SJSA1 (cell line): ENCODE results near the gene LRRC73. TPM values are rescaled to one million over a fixed set of nuclear protein-coding genes. Genes with fewer than 3 reads are reported as not detected.
"Not testable (repeated sequence)": the region's sequence is repeated elsewhere in the genome, so short reads cannot be mapped to it uniquely, and the experiment has no call there.

Experiments used
- DNase-seq, 2 experiments: peaks; one replicate each; pipeline ENCODE4 v3.0.0-alpha.2; 2015 to 2020; ENCODE audit warnings: low spot score in 2 of 2, low read depth in 1 of 2
- H3K27ac ChIP-seq: fragments of 250-450 bp; sonication (Bioruptor Pico); 2 replicates; pipeline ENCODE4 v1.5.1; 2020; ENCODE audit warnings: mild to moderate bottlenecking, moderate library complexity
- H3K27me3 ChIP-seq: fragments of 250-450 bp; sonication (Bioruptor Pico); replicated peaks from 2 replicates; pipeline ENCODE4 v1.5.1; 2020; ENCODE audit warnings: mild to moderate bottlenecking, moderate library complexity
- H3K36me3 ChIP-seq: fragments of 250-450 bp; sonication (Bioruptor Pico); 2 replicates; pipeline ENCODE4 v1.5.1; 2020; ENCODE audit warnings: mild to moderate bottlenecking
- H3K4me1 ChIP-seq: fragments of 250-450 bp; sonication (Bioruptor Pico); replicated peaks from 2 replicates; pipeline ENCODE4 v1.6.1; 2021; ENCODE audit warnings: mild to moderate bottlenecking
- H3K4me3 ChIP-seq: fragments of 250-450 bp; sonication (Bioruptor Pico); 2 replicates; pipeline ENCODE4 v1.5.1; 2020; ENCODE audit warnings: mild to moderate bottlenecking
- H3K9me3 ChIP-seq: fragments of 250-450 bp; sonication (Bioruptor Pico); replicated peaks from 2 replicates; pipeline ENCODE4 v1.5.1; 2020; ENCODE audit warnings: mild to moderate bottlenecking
- total RNA-seq: library from RNA; depleted of rRNA; stranded (reverse); fragments of >200 nt; shearing (Covaris generic); gene quantifications from 2 replicates; pipeline ENCODE4 v1.2.3, GENCODE V29; 2014

LRRC73 gene
- total RNA-seq, 1 experiment from 2014 or later, result not detected

DNA sequence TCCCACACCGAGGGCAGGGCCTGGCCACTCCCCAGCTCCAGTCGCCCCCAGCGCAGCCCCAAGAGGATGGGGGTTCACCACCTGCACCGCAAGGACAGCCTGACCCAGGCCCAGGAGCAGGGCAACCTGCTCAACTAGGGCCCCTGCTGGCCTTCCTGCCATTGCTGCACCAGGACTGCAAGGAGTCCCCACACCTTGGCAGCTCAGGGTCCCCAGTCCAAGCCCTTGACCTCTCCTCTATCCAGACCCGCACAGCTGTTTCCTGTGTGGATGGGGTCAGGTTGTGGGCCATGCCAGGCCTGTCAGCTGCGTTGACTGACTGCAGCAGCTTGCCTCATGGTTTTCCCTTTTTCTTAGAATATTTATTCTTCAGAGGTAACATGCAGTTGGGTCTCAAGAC is 4.4 kb downstream of the LRRC73 start:
- H3K9me3 ChIP-seq, result peaks cover 4% of the 10 kb centered on the region; the same call in 1 of the 2 replicates
- no peak overlapping the region for H3K4me3 ChIP-seq
- H3K27ac ChIP-seq, result no peak overlapping the region
- peaks cover 36% of the 10 kb centered on the region for H3K36me3 ChIP-seq
- H3K4me1 ChIP-seq, result peaks cover 13% of the 10 kb centered on the region
- H3K27me3 ChIP-seq, result peaks cover 6% of the 10 kb centered on the region
- DNase-seq, result no peak

DNA sequence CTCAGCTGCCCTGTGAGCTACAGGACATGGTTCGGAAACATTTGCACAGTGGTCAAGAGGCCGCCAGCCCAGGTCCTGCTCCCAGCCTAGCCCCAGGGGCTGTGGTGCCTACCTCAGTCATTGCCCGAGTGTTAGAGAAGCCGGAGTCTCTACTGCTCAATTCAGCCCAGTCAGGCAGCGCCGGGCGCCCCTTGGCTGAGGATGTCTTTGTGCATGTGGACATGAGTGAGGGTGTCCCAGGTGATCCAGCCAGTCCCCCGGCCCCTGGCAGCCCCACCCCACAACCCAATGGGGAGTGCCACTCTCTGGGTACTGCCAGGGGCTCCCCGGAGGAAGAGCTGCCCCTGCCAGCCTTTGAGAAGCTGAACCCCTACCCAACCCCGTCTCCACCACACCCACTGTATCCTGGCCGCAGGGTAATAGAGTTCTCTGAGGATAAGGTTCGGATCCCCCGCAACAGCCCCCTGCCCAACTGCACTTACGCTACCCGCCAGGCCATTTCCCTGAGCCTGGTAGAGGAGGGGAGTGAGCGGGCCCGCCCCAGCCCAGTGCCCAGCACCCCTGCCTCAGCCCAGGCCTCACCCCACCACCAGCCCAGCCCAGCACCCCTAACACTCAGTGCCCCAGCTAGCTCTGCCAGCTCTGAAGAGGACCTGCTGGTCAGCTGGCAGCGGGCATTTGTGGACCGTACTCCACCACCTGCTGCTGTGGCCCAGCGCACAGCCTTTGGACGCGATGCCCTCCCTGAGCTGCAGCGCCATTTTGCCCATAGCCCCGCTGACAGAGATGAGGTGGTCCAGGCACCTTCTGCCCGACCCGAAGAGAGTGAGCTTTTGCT is 5.2 kb downstream of the LRRC73 start:
- Histone ChIP-seq H3K9me3 (peaks cover under 1% of the 10 kb centered on the region; the same call in 1 of the 2 replicates), H3K27ac (no peak overlapping the region), H3K27me3 (peaks cover 6% of the 10 kb centered on the region), H3K4me3 (no peak overlapping the region), H3K4me1 (peaks cover 7% of the 10 kb centered on the region), H3K36me3 (peaks cover 35% of the 10 kb centered on the region)
- no peak for DNase-seq

DNA sequence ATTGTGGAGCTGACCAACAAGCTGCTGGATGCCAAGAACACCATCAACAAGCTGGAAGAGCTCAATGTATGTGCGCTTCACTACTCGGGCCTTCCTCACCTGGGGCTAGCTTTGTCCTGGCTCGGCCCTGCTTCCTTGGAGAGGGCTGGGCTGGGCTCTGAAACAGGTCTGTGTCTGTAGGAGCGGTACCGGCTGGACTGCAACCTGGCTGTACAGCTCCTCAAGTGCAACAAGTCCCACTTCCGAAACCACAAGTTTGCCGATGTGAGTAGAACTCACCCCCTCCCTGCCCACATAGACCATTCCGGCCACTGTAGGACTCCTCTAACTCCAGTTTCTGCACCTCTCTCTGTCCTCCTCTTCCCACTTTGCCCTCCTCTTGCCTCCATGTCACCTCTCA is 6.7 kb downstream of the LRRC73 start:
- H3K27ac ChIP-seq, result no peak overlapping the region
- H3K4me3 ChIP-seq, result no peak overlapping the region
- peaks cover 50% of the 10 kb centered on the region for H3K36me3 ChIP-seq
- no peaks in the 10 kb centered on the region for H3K4me1 ChIP-seq
- DNase-seq, result no peak
- H3K27me3 ChIP-seq, result no peaks in the 10 kb centered on the region; the same call in 1 of the 2 replicates
- no peaks in the 10 kb centered on the region for H3K9me3 ChIP-seq

DNA sequence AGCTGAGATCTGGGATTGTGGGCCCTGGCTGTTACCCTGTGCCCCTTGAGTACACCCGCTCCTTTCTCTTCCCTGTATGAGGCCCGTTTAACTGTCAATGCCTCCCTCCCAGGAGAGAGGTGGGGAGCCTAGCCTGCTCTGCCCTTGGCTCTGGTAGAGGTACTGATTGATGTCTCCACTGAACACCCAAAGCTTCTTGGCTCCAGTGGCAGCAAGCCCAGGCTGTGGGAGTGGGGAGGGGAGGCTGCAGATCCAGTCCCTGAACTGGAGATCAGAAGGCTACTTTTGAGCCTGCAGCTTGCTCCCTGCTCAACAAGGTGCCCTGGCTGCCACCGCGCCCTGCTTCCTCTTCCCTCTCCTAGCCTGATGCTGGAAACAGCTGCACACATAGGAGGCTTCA is 7.5 kb downstream of the LRRC73 start:
- Histone ChIP-seq H3K4me1 (no peaks in the 10 kb centered on the region), H3K4me3 (no peak overlapping the region), H3K9me3 (no peaks in the 10 kb centered on the region), H3K36me3 (peaks cover 58% of the 10 kb centered on the region), H3K27ac (no peak overlapping the region), H3K27me3 (no peaks in the 10 kb centered on the region; the same call in 1 of the 2 replicates)
- DNase-seq, result no peak

DNA sequence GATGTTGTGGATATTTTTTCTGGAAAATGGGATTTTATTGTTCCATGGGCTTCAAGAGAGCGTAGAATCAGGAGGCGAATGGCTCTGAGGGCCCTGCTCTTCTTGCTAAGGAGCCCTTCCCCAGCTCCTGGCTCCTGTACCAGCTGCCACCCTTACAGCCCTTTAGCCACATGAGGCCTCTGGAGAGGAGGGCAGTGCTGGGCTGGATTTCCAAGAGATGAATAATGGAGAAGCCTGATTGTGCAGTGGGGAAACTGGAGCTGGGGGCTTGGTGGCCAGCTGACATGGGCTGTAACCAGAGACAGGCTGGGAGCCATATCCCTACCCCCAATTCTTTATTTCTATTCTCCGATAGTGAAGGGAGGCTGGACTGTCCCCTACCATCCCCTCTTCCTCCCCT is 9.2 kb downstream of the LRRC73 start:
- peaks cover 5% of the 10 kb centered on the region; the same call in 1 of the 2 replicates for H3K4me1 ChIP-seq
- H3K36me3 ChIP-seq, result peaks cover 60% of the 10 kb centered on the region
- H3K4me3 ChIP-seq, result no peak overlapping the region
- H3K27me3 ChIP-seq, result no peaks in the 10 kb centered on the region
- H3K27ac ChIP-seq, result no peak overlapping the region
- H3K9me3 ChIP-seq, result no peaks in the 10 kb centered on the region
- no peak for DNase-seq

DNA sequence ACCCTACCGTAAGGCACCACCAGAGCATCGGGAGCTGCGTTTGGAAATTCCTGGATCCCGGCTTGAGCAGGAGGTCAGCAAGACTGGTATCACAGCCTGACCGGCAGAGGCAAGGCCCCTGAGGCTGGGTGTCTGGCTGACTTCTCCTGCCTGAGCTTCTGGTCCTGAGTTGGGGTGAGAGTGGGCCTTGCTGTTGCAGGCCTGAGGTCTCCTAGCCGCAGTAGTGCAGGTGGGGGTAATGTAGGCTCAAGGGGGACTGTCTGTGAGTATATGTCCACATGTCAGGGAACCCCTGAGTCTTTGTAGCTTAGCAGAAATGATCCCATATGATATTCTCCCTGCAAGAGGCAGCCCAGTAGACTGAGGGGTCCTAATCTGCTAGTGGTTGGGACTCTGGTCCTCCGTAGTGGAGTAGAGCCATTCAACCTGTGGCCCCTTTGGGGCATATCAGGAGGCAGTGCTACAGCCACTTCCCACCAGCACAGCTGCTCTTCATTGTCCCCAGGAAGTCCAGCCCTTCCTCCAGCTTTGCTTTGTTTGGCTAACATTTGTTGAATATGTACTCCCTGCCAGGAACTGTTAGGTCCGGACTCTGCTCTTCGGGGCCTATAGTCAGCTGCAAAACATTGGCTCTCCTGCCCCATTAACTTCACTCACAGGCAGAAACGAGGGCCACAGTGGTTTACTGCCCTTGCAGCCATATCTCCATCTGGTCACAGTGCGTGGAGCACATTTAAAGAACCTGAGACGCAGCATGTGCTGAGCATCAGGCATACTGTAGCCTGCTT is 10.9 kb downstream of the LRRC73 start:
- no peak overlapping the region for H3K27ac ChIP-seq
- H3K9me3 ChIP-seq, result no peaks in the 10 kb centered on the region
- no peak for DNase-seq
- H3K4me1 ChIP-seq, result peaks cover 11% of the 10 kb centered on the region
- peaks cover 52% of the 10 kb centered on the region for H3K36me3 ChIP-seq
- H3K4me3 ChIP-seq, result no peak overlapping the region
- no peaks in the 10 kb centered on the region for H3K27me3 ChIP-seq

DNA sequence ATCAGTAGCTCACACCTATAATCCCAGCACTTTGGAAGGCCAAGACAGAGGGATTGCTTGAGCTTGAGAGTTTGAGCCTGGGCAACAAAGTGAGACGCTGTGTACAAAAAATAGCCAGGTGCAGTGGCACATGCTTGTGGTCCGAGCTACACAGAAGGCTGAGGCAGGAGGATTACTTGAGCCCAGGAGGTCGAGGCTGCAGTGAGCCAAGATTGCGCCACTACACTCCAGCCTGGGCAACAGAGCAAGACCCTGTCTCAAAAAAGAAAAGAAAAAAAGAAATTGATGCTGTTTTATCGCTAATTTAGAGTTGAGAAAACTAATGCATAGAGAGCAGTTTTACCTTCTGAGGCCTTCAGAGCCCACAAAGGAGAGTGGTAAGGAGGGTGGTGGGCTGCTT is 11.9 kb downstream of the LRRC73 start:
- DNase-seq, H3K27ac ChIP-seq, H3K9me3 ChIP-seq, H3K4me3 ChIP-seq, H3K27me3 ChIP-seq: not testable (repeated sequence)
- Histone ChIP-seq H3K4me1 (peaks cover 11% of the 10 kb centered on the region), H3K36me3 (peaks cover 51% of the 10 kb centered on the region)

DNA sequence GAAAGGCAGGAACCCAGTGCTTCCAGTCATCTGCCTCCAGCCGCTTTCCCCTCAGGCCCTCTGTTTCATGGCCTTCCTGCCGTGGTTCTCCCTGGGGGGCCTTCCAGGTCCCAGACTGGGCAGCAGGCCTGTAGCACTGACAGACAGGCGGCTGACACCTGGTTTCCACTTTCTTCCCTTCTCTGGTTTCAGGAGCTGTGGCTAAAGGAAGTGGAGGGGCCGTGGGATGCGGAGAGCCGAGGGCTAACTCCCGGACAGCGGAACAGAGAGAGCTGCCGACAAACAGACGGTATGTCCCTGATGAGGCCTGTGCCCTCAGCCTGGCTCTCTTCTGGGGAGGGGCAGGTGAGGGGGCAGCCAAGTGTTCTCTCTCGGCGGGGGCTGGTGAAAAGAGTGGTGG is 12.5 kb downstream of the LRRC73 start:
- Histone ChIP-seq H3K27me3 (no peaks in the 10 kb centered on the region), H3K36me3 (peaks cover 49% of the 10 kb centered on the region), H3K27ac (no peak overlapping the region), H3K9me3 (no peaks in the 10 kb centered on the region), H3K4me3 (no peak overlapping the region), H3K4me1 (peaks cover 13% of the 10 kb centered on the region)
- no peak for DNase-seq

DNA sequence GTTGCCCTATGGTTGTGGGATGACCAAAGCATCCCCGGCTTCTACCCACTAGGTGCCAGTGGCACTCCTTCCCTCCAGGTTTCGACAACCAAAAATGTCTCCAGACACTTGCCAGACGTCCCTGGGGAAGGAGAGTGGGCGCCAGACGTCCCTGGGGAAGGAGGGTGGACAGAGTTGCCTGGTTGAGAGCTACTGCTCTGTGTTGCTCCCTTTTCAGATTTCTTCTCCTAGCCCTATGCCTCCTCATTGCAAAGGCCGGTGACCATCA is 13.1 kb downstream of the LRRC73 start:
- Histone ChIP-seq H3K27me3 (no peaks in the 10 kb centered on the region), H3K4me3 (no peak overlapping the region), H3K9me3 (no peaks in the 10 kb centered on the region), H3K36me3 (peaks cover 43% of the 10 kb centered on the region), H3K27ac (no peak overlapping the region), H3K4me1 (peaks cover 19% of the 10 kb centered on the region)
- DNase-seq, result no peak

DNA sequence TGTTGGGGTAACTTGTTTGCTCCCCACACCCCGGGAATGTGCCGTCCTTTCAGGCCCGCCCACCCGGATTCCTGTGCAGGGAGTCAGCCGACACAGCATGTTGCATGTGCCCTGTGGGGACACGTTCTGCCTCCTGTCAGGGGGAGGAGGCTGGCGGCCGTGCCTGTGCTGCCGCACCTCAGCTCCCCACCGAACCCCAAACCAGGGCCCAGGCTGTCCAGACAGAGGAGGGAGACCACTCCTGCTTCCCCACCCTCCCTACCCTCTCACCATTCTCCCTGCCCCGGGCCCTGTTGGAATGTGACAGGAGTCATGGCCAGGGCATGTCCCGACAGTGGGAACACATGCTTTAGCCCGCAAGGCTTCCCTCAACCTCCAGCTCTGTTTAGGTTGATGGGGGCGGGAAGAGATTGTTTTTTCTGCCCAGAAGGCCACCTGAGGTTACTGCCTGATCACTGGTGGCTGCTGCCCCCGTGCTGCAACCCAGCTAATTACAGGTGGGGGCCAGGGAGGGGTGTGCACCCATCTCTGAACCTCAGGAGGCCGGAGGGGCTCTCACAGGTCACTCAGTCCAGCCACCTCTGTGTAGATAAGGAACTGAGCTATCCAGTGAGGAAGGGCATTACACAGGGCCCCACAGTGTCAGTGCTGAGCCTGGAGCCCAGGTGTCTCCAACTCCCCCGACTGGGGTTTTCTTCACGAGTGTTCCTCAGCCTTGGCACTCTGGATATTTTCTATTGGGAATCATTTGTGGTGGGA is 13.6 kb downstream of the LRRC73 start:
- DNase-seq, result no peak
- H3K4me1 ChIP-seq, result peaks cover 22% of the 10 kb centered on the region
- H3K36me3 ChIP-seq, result peaks cover 43% of the 10 kb centered on the region
- no peak overlapping the region for H3K4me3 ChIP-seq
- H3K27me3 ChIP-seq, result no peaks in the 10 kb centered on the region
- H3K27ac ChIP-seq, result no peak overlapping the region
- no peaks in the 10 kb centered on the region for H3K9me3 ChIP-seq

DNA sequence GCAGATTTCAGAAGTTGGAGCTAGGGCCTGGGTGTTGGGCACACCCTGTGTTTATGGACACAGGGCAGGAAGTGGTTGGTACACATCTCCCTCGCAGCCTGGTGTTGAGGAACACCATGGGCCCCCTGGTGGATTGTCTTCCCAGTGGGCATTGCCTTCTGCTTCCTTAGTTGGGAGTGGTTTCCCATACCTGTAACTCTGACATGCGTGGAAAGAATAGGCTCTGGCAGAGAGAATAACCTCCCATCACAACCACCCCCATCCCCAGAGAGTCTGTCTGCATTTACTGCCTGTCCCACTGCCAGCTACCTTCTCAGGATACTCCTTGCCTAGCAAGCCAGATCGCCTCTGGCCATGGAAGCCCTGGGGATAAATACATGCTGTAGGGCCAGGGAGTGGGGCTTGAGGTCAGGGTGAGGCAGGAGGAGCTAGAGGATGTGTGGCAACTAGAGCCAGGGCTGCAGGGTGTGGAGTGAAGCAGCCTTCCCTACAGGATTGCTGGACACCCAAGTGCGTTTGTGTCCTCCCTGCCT is 14.7 kb downstream of the LRRC73 start:
- DNase-seq, result no peak
- Histone ChIP-seq H3K27me3 (no peaks in the 10 kb centered on the region), H3K4me3 (no peak overlapping the region), H3K4me1 (peaks cover 22% of the 10 kb centered on the region), H3K27ac (no peak overlapping the region), H3K9me3 (no peaks in the 10 kb centered on the region), H3K36me3 (peaks cover 36% of the 10 kb centered on the region)

DNA sequence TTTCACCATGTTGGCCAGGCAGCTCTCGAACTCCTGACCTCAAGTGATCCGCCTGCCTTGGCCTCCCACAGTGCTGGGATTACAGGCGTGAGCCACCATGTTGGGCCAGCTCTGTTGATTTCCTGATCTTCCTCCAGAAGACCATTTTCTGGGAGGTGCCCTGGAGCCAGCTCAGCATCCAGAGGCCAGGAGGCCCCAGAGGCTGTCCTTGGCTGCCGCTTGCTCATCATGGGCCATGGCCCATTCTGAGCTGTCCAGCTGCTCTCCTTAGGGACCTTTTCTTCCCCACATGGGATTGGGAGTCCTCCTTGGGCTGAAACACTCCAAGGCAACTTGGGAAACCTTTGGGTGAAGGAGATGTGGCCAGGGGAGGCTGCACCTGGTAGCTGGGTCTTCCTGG is 15.4 kb downstream of the LRRC73 start:
- no peaks in the 10 kb centered on the region for H3K27me3 ChIP-seq
- H3K4me1 ChIP-seq, result peaks cover 22% of the 10 kb centered on the region
- H3K27ac ChIP-seq, result no peak overlapping the region
- H3K36me3 ChIP-seq, result peaks cover 30% of the 10 kb centered on the region
- no peaks in the 10 kb centered on the region for H3K9me3 ChIP-seq
- H3K4me3 ChIP-seq, result no peak overlapping the region
- DNase-seq, result no peak

DNA sequence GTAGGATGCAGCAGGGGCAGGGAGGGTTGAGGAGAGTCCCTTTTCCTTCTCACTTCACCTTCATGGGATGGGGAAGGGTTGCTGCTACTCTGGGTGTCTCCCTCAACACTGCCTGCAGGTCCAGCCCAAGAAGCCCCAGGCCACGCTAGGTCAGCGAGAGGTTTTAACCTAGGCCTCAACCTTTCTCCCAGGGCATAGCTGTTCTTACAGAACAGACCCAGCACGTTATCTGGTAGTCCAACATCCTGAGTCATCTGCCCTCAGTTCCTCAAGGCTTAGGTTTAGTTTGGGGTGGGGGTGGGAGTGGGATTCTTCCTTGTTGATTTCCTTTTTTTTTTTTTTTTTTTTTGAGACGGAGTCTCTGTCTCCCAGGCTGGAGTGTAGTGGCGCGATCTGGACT is 15.8 kb downstream of the LRRC73 start:
- Histone ChIP-seq H3K27me3 (no peaks in the 10 kb centered on the region), H3K4me1 (peaks cover 22% of the 10 kb centered on the region), H3K4me3 (no peak overlapping the region), H3K36me3 (peaks cover 26% of the 10 kb centered on the region), H3K27ac (no peak overlapping the region), H3K9me3 (no peaks in the 10 kb centered on the region)
- no peak for DNase-seq
